NT2/D1 (cell line): ENCODE measurements around the gene EXOC3L4.

Experiments used
- SUZ12 ChIP-seq: IDR thresholded peaks from 2 replicates; pipeline ENCODE4 v1.6.1; 2011; ENCODE audit not compliant: insufficient read length, insufficient read depth; ENCODE audit errors: extremely low read depth
- YY1 ChIP-seq: IDR thresholded peaks from 2 replicates; pipeline ENCODE4 v1.6.1; 2011; ENCODE audit not compliant: insufficient read length, insufficient read depth
- ZNF274 ChIP-seq: IDR thresholded peaks from 2 replicates; pipeline ENCODE4 v1.6.1; 2011; ENCODE audit warnings: mild to moderate bottlenecking, low read depth, low read length

GRCh38 chr14:103052407-103052806 is 42.1 kb upstream of the EXOC3L4 start:
- TF ChIP-seq SUZ12, result no peak
- TF ChIP-seq ZNF274, result no peak
- TF ChIP-seq YY1, result no peak
